HG03432 (cell line): ENCODE results near the gene L3MBTL1.

Source experiments
- ATAC-seq: cut with Tn5 transposase; IDR thresholded peaks from one replicate; pipeline ENCODE4 v1.9.1; 2021; ENCODE audit warnings: mild to moderate bottlenecking, moderate library complexity; ENCODE audit not compliant: unreplicated experiment

L3MBTL1 gene

GRCh38 chr20:43507150-43508080, at the start of gene L3MBTL1:
TSS of gene L3MBTL1 (plus strand) at chr20:43507697. CDS start at chr20:43513504, 5,807 bp downstream.
- no peak for ATAC-seq

DNA sequence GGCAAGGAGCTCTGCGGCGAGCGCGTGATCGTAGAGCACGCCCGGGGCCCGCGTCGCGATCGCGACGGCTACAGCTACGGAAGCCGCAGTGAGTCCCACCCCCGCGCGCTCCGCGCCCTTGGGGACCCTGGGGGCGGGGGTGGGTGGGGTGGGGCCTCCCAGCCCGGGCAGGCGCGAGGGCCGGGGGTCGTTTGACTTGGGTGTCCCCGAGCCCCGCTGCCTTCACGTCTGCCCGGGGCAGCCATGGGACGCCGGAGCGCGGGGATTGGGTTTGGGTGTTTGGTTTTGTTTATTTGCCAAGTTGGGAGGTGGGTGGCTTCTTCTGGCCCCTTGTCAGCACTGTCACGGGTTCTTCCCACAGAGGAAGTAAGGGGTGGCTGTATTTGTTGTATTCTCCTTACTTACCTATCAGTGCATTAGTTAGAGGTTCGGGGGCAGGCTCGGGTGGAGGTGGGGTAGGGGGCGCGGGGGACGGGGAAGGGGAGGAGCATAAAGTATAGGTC, 49.0 kb upstream of the L3MBTL1 start:
- ATAC-seq = no peak

DNA sequence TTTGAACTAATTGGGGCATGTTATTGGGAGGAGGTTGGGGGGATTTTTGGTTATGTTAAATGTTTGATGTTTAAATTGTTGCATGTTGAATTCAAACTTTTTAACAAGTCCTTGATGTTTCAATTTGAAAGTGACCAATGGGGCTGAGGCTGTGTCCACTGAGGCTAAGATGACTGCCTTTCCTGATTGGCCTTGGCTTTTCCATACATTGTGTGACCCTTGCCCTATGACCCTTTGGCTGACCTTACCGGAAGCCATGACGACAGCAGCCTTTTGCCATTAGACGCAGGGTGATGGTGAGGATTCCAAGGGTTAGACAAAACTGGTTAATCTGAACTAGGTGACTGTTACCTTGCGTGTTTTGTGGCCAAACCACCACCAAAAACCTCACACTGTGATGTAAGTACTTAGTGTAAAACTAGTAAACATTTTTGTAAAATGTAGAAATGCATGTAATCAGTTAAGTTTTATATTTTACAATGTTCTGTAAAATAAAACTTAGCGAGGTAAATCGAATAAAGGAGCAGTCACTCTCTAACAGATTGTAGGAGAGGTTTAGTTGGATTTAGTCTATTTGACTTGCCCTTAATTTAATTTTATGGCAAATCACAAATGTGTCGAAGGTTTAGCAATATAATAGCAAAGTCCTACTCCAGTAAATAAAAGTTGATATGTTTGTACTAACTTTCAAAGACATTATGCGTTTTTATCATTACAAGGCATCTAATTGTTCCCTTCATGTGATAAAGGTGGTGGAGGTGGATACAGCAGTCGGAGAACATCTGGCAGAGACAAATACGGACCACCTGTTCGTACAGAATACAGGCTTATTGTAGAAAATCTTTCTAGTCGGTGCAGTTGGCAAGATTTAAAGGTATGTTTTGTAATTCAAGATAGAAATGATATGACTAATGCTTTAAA, 48.2 kb upstream of the L3MBTL1 start:
- no peak for ATAC-seq

DNA sequence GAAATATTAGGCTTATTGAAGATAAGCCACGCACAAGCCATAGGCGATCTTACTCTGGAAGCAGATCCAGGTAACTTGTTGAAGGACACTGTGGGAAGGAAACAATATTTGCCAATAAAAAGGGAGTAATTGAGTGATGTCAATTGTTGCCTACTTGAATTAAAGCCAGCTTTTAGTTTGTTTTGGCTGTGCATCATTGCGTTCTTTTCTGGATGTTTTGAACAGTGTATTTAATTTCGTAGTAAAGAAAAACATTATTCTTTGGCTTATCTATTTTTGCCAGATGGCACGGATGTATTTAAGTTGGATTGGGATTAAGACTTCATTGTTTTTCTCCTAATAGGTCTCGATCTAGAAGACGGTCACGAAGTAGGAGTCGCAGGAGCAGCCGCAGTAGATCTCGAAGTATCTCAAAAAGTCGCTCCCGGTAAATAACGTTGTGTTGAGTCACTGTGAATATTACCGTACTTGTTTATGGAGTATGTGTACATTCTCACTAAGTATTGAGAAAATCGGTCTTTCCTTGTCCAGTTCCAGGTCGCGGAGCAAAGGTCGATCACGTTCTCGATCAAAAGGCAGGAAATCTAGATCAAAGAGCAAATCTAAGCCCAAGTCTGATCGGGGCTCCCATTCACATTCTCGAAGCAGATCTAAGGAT, 47.2 kb upstream of the L3MBTL1 start:
- no peak for ATAC-seq

- no peak for ATAC-seq
Observed at GRCh38 chr20:43460830-43461200, 46.7 kb upstream of the L3MBTL1 start.

- ATAC-seq = no peak
Observed at GRCh38 chr20:43461894-43462659, 45.4 kb upstream of the L3MBTL1 start.

DNA sequence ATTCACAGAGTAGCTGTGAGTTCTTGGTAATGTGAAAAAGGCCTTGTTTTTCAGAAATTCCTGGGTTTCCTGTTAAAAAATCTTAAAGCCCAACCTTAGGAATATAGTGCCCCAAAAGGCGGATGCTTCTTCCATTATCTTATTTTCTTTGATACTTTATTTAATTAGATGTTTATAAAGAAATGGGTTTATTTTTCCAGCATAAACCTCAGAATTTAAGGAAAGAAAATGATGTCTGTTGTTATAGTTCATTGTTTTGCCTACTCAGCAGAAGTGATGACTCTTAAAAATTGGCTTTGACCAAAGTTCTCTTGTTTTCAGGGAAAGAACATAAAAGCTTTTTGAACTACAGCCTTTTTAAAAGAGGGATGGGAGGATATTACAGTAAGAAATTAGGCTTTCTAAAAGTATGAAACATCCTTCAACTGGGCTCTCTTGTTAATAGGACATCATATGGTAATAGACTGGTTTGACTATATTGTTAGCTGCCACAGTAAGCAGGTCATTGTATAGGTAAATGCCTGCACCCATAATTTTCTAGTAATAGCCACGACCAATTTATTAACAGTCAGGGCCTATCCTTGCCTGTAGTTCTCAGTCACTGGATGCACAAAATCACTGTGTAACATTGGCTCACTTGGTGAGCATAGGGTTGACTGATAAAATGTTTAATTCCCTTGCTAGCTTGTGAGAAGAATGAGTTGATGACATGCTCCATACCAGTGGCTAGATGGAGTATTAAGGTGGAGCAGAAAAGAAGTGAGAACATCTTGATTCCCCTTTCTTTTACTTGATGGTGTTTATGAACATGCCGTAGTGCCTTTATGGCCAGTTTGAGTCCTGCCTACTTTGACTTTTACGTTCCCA, 44.6 kb upstream of the L3MBTL1 start:
- no peak for ATAC-seq

- no peak for ATAC-seq
Observed at GRCh38 chr20:43463527-43464218, 43.8 kb upstream of the L3MBTL1 start.

GRCh38 chr20:43464219-43464790, 43.2 kb upstream of the L3MBTL1 start:
- no peak for ATAC-seq

- ATAC-seq = no peak
Observed at GRCh38 chr20:43465625-43465943, 41.9 kb upstream of the L3MBTL1 start.

GRCh38 chr20:43467589-43467988, 39.9 kb upstream of the L3MBTL1 start:
- no peak for ATAC-seq

- no peak for ATAC-seq
Observed at GRCh38 chr20:43472671-43473380, 34.7 kb upstream of the L3MBTL1 start.

DNA sequence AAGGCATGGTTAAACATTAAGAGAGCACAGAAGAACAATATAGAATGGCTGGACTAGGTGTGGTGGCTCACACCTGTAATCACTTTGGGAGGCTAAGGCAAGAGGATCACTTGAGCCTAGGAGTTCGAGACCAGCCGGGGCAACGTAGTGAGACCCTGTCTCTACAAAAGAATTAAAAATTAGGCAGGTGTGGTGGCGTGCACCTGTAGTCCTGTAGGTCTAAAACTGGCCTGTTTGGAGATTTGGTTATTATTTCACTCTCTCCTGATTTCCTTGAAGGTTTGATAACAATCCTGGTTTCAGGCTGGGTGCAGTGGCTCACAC, 34.2 kb upstream of the L3MBTL1 start:
- no peak for ATAC-seq

DNA sequence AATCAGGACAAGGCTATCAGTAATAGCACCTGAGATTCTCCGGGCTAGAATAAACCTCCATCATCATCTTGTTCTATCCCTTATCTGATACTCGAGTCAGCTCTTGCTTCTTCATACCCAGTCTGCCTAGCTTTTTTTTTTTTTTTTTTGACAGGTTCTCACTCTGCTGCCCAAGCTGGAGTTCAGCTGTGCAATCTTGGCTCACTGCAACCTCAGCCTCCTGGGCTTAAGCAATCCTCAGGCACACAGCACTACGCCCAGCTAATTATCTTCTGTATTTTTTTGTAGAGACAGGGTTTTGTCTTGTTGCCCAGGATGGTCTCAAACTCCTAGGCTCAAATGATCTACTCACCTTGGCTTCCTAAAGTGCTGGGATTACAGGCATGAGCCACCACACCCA, 30.3 kb upstream of the L3MBTL1 start:
- ATAC-seq = no peak

DNA sequence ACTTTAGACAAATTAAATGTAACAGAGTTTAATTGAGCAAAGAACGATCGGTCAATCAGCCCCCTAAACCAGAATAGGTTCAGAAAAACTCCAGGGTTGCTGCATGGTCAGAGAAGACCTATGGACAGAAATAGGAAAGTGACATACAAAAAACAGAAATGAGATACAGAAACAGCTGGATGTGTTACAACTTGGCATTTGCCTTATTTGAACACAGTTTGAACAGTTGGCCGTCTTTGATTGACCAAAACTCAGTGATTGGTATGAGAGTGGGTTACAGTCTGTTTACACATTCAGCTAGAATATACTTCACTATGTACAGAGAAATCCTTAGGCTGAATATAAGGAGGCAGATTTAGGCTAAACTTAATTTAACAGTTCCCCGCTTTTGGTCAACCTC, 29.9 kb upstream of the L3MBTL1 start:
- no peak for ATAC-seq

DNA sequence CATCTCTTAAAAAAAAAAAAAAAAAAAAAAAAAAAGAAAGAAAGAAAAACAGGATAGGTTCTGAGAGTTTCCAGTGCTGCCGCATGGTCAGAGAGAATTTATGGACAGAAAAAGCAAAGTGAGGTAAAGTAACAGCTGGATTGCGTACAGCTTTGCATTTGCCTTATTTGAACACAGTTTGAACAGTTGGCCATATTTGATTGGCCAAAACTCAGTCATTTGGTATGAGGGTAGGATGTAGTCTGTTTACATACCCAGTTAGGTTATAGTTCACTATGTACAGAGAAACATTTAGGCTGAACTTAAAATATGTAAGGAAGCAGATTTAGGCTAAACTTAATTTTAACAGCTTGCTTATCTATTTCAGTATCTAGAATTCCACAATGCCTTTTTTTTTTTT, 17.5 kb upstream of the L3MBTL1 start:
- no peak for ATAC-seq

DNA sequence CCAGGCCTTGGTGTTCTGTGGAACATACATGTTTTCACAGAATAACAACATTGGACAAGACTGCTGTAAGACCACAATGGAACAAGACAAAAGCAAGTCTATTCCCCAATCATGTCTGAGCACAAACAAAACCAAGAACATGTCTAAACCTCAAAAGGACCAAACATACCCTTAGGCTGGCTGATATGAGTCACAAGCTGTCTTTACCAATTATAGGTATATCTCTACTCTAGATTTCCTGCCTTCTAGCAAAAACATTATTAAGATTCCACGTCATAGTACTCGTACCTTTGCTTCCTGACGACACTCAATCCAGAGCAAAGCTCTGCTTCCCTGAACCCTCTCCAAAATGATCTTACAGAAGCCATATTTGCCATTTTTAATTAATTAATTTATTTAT, 15.4 kb upstream of the L3MBTL1 start:
- peak; percentile 90 for ATAC-seq

GRCh38 chr20:43495388-43495787, 12.1 kb upstream of the L3MBTL1 start:
- no peak for ATAC-seq
